ENCODE measurements around the gene CDKN2D. TPM values are rescaled to one million over a fixed set of nuclear protein-coding genes. Genes with fewer than 3 reads are reported as not detected.

CDKN2D gene
- total and polyA plus RNA-seq, 2 of the 13 experiments (the other 11 are each of a cell fraction or from before 2014, with no cell fraction given) = 5.4 to 8.6 TPM

GRCh38 chr19:10580979-10581631 lies 12.3 kb upstream of the CDKN2D start:
- 7% methylated on average over 12 of the region's 31 CpGs for WGBS (ENCODE audit: low lambda C conversion rate)
- Histone ChIP-seq H3K79me2 (ENCODE audit: insufficient read depth, low read length) (no peaks in the 10 kb centered on the region), H3K4me2 (ENCODE audit: low read depth, low read length) (peak overlapping the region; percentile 81), H3K9ac (ENCODE audit: insufficient read depth, low read depth, low read length) (no peak overlapping the region), H2AFZ (ENCODE audit: low read length) (peak overlapping the region; percentile 33), H3K4me3 (replicated peaks in 1 of 3; ENCODE audit: insufficient read depth in 1 of 3, low read depth in 2 of 3, low read length in 3 of 3) (peak overlapping the region in 1 of 3 experiments; percentile 59; a peak in 2 of 6 replicates), H3K27ac (ENCODE audit: extremely low read length, insufficient read depth, low read length) (no peak overlapping the region), H4K20me1 (ENCODE audit: insufficient read depth, low read length) (no peaks in the 10 kb centered on the region), H3K4me1 (ENCODE audit: insufficient read depth, low read length) (peaks cover 30% of the 10 kb centered on the region), H3K27me3 (ENCODE audit: control insufficient read depth in 1 of 2, insufficient read depth in 2 of 2, low read length in 2 of 2) (peaks cover 3 to 14% of the 10 kb centered on the region in 2 experiments; a peak in 3 of 5 replicates), H3K9me3 (ENCODE audit: low read length) (no peaks in the 10 kb centered on the region), H3K36me3 (replicated peaks in 1 of 2; ENCODE audit: control insufficient read depth in 1 of 2, insufficient read depth in 2 of 2, low read length in 2 of 2) (no peaks in the 10 kb centered on the region)
- peak; percentile 86 for DNase-seq (ENCODE audit: low spot score)
- peak; percentile 51 for ATAC-seq
- in situ Hi-C loops (cut with HindIII; ENCODE audit: extremely low pct_ligation_motif_present, low pct_unique_long_range_greater_than_20kb) (loop anchor here (5.0 kb wide), 1 partner anchor 61 kb away; no protein-coding TSS in a partner anchor), intact Hi-C loops (cut with micrococcal nuclease; ENCODE audit: unreplicated experiment) (loop anchor here (1.0 kb wide), 2 partner anchors 63 to 118 kb away; no protein-coding TSS in a partner anchor)
- ChIA-PET CTCF (ENCODE audit: low intra/inter-chr PET ratio, low total read pairs) (interaction anchor here (0.8 to 4.5 kb wide), 5 partner anchors 21 to 119 kb away, joined by 3 to 69 read pairs (median 5); no protein-coding TSS in a partner anchor), POLR2A (interaction anchor here (0.8 to 3.2 kb wide), 7 partner anchors 28 to 136 kb away, joined by 3 to 20 read pairs (median 5); partner anchors contain the start of gene DNM2)
- BruUV-seq (replicated peaks) = no TSS peak
- peak; percentile 94 for FAIRE-seq
- TF ChIP-seq KDM4B (CRISPR knock-in tag; IDR thresholded peaks at IDR 0.05) (no peak), ZBTB37 (CRISPR knock-in tag; IDR thresholded peaks at IDR 0.05) (no peak), KAT8 (CRISPR knock-in tag; IDR thresholded peaks at IDR 0.05) (peak; percentile 38; the same call in 1 of the 2 replicates), SMAD9 (CRISPR knock-in tag; IDR thresholded peaks at IDR 0.05) (no peak), ASH2L (IDR thresholded peaks at IDR 0.05; ENCODE audit: insufficient read length, low read depth, low read length) (no peak), ZBTB14 (CRISPR knock-in tag; IDR thresholded peaks at IDR 0.05) (no peak), PAXIP1 (CRISPR knock-in tag; conservative IDR thresholded peaks at IDR 0.05) (no peak), ZBTB34 (CRISPR knock-in tag; IDR thresholded peaks at IDR 0.05) (no peak), ZNF570 (CRISPR knock-in tag; IDR thresholded peaks at IDR 0.05; ENCODE audit: borderline replicate concordance) (no peak), ZNF850 (CRISPR knock-in tag; conservative IDR thresholded peaks at IDR 0.05) (no peak), NFRKB (IDR thresholded peaks at IDR 0.05) (no peak), GZF1 (CRISPR knock-in tag; IDR thresholded peaks at IDR 0.05) (no peak), ZSCAN21 (CRISPR knock-in tag; IDR thresholded peaks at IDR 0.05; ENCODE audit: borderline replicate concordance) (no peak), NR2C2 (CRISPR knock-in tag; IDR thresholded peaks at IDR 0.05; ENCODE audit: borderline replicate concordance) (no peak)

Measured in HepG2 (cell line).